ENCODE data around the gene TMEM178B.

Gene TMEM178B

DNA sequence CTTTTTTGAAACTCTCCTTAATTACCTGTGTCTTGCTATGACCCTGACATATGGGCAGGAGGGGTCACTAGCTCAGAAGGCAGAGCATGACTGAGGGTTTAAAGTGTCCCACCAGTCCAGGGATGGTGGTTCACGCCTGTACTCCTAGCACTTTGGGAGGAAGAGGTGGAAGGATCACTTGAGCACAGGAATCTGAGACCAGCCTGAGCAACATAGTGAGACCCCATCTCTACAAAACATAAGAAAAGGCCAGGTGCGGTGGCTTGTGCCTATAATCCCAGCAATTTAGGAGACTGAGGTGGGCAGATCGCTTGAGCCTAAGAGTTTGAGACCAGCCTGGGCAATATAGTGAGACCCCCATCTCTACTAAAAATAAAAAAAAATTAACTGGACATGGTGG is 133.8 kb downstream of the TMEM178B start:
- no peak for DNase-seq (ENCODE audit: low read depth)
- no peak overlapping the region for H3K4me3 ChIP-seq (ENCODE audit: low read depth, low read length)
- TF ChIP-seq CTCF (IDR thresholded peaks at IDR 0.05; ENCODE audit: insufficient read depth, low read depth, low read length, missing control alignments) = no peak

DNA sequence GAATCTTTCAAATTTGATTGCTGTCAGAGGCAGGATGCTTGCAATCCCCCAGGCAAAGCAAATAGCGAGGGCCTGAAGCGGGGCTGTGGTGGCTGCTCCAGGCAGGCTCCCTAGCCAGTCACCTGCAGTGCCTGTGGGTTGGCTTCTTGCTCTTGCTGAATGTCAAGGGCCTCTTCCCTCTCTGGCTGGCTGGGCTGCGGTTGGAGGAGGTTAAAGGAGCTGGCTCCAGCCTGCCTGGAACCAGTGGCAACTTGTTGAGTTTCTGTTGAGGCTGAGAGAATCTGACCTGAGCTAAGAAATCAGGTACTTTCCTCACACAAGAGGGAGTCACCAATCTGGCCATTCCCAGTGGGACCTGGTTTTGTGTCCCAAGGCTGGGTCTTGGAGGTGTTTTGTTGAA is 134.7 kb downstream of the TMEM178B start:
- no peak for TF ChIP-seq CTCF (IDR thresholded peaks at IDR 0.05; ENCODE audit: insufficient read depth, low read depth, low read length, missing control alignments)
- no peak for DNase-seq (ENCODE audit: low read depth)
- H3K4me3 ChIP-seq (ENCODE audit: low read depth, low read length) = no peak overlapping the region

- H3K4me3 ChIP-seq (ENCODE audit: low read depth, low read length) = no peak overlapping the region
- TF ChIP-seq CTCF (IDR thresholded peaks at IDR 0.05; ENCODE audit: insufficient read depth, low read depth, low read length, missing control alignments) = no peak
- DNase-seq (ENCODE audit: low read depth) = no peak
Observed at GRCh38 chr7:141209454-141209853, 135.6 kb downstream of the TMEM178B start.

GRCh38 chr7:141210862-141211261 is 137.0 kb downstream of the TMEM178B start:
- no peak overlapping the region for H3K4me3 ChIP-seq (ENCODE audit: low read depth, low read length)
- DNase-seq (ENCODE audit: low read depth) = no peak
- no peak for TF ChIP-seq CTCF (IDR thresholded peaks at IDR 0.05; ENCODE audit: insufficient read depth, low read depth, low read length, missing control alignments)

- no peak for DNase-seq (ENCODE audit: low read depth)
- no peak for TF ChIP-seq CTCF (IDR thresholded peaks at IDR 0.05; ENCODE audit: insufficient read depth, low read depth, low read length, missing control alignments)
- no peak overlapping the region for H3K4me3 ChIP-seq (ENCODE audit: low read depth, low read length)
Observed at GRCh38 chr7:141213226-141213625, 139.4 kb downstream of the TMEM178B start.

GRCh38 chr7:141217938-141218337 is 144.1 kb downstream of the TMEM178B start:
- H3K4me3 ChIP-seq (ENCODE audit: low read depth, low read length) = no peak overlapping the region
- no peak for DNase-seq (ENCODE audit: low read depth)
- no peak for TF ChIP-seq CTCF (IDR thresholded peaks at IDR 0.05; ENCODE audit: insufficient read depth, low read depth, low read length, missing control alignments)

DNA sequence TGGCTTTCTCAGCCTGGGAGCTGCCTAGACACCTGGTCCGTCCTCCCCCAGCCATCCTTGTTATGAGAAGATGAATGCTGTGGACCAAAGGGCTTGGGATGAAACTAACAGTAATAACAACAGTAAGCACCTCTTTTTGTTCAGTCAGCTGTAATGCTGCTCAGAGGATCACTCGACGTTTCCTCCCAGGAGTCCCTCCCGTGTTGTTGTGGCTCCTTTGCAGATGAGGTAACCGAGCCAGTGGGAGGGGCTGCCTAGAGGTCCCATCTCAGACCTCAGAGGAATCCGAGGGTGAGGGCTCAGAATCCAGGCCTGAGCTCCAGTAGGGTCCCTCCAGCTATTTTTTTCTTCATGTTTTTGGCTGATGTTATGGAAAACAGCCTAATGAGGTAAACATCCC is 145.1 kb downstream of the TMEM178B start:
- H3K4me3 ChIP-seq (ENCODE audit: low read depth, low read length) = no peak overlapping the region
- no peak for TF ChIP-seq CTCF (IDR thresholded peaks at IDR 0.05; ENCODE audit: insufficient read depth, low read depth, low read length, missing control alignments)
- DNase-seq (ENCODE audit: low read depth) = no peak

All from GM12865 (cell line).